ENCODE results near the gene EML4.

DNA sequence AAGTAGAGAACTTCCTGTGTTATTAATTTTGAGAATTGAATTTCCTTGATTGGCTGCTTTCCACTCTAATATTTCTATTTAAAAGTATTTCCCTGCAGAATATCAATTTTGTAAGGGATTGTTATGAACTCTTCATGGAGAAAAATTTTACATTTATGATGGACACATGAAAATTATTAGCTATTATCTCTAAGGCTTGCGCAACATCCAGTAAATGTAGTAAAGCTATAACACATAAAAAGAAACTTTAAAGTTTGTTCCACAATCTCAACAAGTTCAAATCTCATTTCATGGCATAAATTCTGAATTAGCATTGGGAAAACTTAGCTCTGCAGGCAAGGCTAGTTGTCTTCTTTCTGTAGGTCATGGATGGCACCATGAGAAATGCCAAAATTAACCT is 4.2 kb upstream of the EML4 start:
- TF ChIP-seq ZBTB7B (CRISPR knock-in tag; IDR thresholded peaks at IDR 0.05) (no peak), EP300 (IDR thresholded peaks at IDR 0.05; ENCODE audit: low read depth in 2 of 2, low read length in 2 of 2) (no peak), EP300 (CRISPR knock-in tag; IDR thresholded peaks at IDR 0.05; ENCODE audit: borderline replicate concordance) (no peak), KAT8 (CRISPR knock-in tag; IDR thresholded peaks at IDR 0.05) (no peak), POLR2A (IDR thresholded peaks at IDR 0.05; ENCODE audit: insufficient read depth in 1 of 2, low read depth in 2 of 2, low read length in 2 of 2) (no peak), MBD4 (IDR thresholded peaks at IDR 0.05; ENCODE audit: borderline replicate concordance, low read length) (no peak), ZFX (CRISPR knock-in tag; IDR thresholded peaks at IDR 0.05; ENCODE audit: low read depth) (no peak), MAZ (IDR thresholded peaks at IDR 0.05; ENCODE audit: borderline replicate concordance, low read depth, low read length) (no peak), MAZ (CRISPR knock-in tag; IDR thresholded peaks at IDR 0.05; ENCODE audit: low read depth) (no peak), PTBP1 (IDR thresholded peaks at IDR 0.05; ENCODE audit: low read depth, low read length, poor library complexity, severe bottlenecking) (no peak), ZNF253 (CRISPR knock-in tag; IDR thresholded peaks at IDR 0.05; ENCODE audit: borderline replicate concordance) (no peak), ZNF629 (CRISPR knock-in tag; conservative IDR thresholded peaks at IDR 0.05) (no peak)
- TF ChIP-seq, protein P1, sequence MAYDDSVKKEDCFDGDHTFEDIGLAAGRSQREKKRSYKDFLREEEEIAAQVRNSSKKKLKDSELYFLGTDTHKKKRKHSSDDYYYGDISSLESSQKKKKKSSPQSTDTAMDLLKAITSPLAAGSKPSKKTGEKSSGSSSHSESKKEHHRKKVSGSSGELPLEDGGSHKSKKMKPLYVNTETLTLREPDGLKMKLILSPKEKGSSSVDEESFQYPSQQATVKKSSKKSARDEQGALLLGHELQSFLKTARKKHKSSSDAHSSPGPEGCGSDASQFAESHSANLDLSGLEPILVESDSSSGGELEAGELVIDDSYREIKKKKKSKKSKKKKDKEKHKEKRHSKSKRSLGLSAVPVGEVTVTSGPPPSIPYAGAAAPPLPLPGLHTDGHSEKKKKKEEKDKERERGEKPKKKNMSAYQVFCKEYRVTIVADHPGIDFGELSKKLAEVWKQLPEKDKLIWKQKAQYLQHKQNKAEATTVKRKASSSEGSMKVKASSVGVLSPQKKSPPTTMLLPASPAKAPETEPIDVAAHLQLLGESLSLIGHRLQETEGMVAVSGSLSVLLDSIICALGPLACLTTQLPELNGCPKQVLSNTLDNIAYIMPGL (CRISPR knock-in tag; IDR thresholded peaks at IDR 0.05; ENCODE audit: borderline replicate concordance in 1 of 2, low read depth in 1 of 2), result no peak
- TF ChIP-seq, protein P2, sequence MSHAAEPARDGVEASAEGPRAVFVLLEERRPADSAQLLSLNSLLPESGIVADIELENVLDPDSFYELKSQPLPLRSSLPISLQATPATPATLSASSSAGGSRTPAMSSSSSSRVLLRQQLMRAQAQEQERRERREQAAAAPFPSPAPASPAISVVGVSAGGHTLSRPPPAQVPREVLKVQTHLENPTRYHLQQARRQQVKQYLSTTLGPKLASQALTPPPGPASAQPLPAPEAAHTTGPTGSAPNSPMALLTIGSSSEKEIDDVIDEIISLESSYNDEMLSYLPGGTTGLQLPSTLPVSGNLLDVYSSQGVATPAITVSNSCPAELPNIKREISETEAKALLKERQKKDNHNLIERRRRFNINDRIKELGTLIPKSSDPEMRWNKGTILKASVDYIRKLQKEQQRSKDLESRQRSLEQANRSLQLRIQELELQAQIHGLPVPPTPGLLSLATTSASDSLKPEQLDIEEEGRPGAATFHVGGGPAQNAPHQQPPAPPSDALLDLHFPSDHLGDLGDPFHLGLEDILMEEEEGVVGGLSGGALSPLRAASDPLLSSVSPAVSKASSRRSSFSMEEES (CRISPR knock-in tag; IDR thresholded peaks at IDR 0.05), result no peak

Measured in HepG2 (cell line).